Embryonic facial prominence (tissue), 1 donor: ENCODE data around the gene HES4.
"Not testable (repeated sequence)": the region's sequence is repeated elsewhere in the genome, so short reads cannot be mapped to it uniquely, and the experiment has no call there.

ENCODE experiments used
- DNase-seq: peaks from one replicate; pipeline ENCODE4 v3.0.0-alpha.2; 2016; ENCODE audit errors: extremely low spot score

HES4 gene

GRCh38 chr1:1018321-1018685, 18.4 kb upstream of the HES4 start:
- DNase-seq, result not testable (repeated sequence)

GRCh38 chr1:1017397-1018320, 17.8 kb upstream of the HES4 start:
- not testable (repeated sequence) for DNase-seq

DNA sequence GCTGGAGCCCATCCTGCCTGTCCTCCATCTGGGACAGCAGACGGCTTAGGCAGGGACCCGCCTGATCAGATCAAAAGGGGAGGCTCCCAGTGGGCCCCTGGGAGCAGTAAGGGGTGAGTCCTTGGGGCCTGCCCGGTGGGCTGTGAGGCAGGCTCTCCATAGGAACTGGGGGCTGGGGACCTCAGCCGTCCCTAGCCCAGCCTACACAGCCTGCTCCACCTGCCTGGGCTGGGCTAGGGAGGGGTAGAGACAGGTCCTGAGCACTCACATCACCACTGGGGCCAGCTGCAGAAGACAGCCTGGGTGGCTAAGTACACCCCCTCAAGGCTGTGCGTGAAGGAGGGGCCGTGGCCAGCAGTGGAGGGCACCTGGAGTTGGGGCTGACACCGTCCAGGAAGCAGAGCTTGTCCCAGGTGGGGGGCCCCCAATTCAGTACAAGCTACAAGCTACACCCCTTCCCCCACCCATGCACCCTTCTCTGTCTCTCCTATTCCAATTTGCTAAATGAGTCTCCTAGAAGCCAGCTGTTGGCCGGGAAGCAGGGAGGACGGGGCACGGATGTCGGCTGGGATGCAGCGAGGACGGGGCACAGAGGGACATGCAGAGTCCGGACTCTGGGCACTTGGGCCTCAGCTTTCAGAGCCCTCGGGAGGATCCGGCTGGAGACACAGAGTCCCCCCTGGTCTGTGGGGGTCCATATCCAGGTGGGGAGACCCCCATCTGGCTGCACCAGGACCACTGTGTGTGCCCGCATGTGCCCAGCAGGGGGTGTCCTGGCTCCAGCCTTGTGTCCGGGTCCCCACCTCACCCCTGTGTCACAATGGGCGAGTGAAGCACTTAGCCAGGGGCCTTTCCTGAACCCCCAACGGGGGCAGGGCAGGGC, 15.1 kb upstream of the HES4 start:
- DNase-seq, result no peak

GRCh38 chr1:1013922-1014648, 14.2 kb upstream of the HES4 start:
- no peak for DNase-seq

DNA sequence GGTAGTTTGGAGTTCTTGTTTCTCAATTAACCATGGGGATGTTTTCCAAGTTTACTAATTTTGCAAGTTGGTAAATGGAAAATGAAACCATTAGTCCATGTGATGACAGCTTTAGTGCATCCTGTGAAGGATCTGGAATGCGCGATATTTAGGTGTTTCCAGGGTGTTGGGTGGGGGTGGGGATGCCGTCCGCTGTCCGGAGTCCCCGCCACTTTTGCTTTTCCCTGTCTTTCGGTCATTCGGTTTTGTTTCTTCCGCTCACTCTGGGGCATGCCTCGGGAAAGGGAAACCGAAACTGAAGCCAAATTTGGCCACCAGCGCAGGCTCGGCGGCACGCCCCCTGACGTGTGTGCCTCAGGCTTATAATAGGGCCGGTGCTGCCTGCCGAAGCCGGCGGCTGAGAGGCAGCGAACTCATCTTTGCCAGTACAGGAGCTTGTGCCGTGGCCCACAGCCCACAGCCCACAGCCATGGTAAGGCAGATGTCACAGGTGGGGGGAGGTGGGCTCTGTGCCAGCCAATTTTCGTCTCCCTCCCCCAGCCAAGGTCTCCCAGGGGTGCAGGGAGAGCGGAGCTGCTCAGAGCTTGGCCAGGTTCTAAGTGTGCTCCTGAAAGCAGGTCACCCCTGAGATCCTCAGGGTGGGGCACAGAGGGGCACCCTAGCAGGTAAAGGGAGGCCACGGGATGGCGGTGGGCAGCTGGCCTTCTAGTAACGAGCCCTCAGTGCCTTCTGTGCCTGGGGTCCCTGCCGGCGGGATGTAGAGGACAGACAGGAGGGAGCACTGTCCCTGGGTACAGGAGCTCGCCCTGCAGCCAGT, 13.4 kb upstream of the HES4 start, which contains the start of gene ISG15:
Gene ISG15 (plus strand): TSS at position 393 of the 817 bp plus-strand sequence. CDS start 77 bp downstream, at position 470.
- DNase-seq, result no peak

- not testable (repeated sequence) for DNase-seq
Measured at GRCh38 chr1:1012736-1013104, 12.8 kb upstream of the HES4 start.

DNA sequence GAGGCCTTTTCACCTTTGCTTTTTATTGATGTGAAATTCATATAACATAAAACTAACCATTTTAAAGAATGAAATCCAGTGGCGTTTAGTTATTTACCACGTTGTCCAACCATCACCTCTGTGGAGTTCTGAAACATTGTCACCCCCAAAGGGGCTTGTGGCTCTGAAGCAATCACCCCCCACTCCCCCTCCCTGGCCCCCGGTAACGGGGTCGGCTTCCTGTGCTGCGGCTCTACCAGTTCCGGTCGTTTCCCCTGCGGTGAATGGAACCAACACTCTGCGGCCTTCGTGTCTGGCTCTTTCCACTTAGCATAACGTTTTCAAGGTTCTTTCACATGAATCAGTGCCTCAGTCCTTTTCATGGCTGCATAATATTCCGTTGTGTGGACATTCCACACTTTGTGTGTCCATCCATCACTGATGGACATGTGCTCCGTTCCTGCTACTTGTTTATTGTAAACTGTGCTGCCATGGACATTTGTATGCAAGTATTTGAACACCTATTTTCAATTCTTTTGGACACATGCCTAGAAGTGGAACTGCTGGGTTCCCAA, 11.6 kb upstream of the HES4 start:
- DNase-seq, result no peak

GRCh38 chr1:1010131-1010530, 10.2 kb upstream of the HES4 start:
- not testable (repeated sequence) for DNase-seq

DNA sequence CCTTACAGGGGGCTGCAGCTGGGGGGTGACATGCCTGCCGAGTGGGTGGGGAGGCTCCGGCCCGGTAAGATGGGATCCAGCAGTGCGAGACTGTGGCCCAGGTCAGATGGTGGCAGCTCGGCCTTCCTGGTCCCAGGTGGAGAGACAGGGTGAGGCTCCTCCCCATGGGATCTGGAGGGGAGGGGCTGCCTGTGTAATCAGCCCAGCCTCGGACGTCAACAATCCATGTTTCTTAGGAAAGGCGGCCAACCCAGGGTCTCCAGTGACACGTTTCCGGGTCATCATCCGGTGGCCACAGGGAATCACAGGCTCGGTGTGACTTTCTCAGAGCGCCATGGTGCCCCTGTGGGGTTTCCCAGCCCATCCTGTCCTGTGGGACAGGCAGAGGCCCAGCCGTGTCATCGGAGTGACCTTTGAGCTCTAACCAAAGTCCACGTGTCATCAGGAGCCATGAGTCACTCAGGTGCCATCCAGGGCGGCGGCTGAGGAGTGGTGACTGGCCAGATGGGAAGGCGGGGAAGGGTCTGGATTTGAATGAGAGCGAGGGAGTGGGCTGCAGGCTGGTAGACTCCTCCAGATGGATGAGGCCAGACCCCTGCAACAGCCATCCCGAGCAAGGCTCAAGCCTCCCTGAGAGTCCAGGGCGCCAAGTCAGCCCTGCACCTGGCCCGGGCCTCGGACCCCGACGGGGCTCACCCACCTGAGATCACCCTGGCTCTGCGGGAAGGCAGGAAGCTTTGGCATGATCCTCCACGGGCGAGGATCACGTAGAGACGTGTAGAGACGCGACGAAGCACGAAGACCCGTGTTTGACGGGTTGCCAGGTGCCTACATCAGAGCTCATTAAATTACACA, 6.6 kb upstream of the HES4 start:
- no peak for DNase-seq

DNA sequence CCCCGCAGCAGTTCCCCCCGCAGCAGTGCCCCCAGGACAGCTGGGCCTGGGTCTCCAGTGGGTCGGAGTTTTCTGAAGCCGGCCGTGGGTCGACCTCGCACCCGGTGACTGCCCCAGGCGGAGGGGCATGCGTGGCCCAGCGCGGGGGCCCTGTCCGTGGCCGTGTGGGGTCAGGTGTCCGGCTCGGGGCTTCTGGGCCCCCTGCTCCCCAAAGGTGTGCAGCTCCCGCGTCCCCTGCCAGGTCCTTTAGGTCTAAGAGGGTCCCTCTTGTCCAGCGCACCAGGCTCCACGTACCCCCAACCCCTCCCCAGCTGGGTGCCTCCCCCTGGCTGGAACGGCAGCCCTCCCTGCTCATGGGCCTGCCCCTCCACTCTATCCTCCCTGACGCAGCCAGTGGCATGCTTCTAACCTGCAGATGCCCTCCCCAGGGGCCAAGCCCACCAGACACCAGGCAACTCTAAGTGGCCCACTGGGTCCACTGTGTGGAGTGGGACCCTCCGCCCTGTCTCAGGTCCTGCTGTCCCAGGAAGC, 5.9 kb upstream of the HES4 start:
- DNase-seq, result no peak

DNA sequence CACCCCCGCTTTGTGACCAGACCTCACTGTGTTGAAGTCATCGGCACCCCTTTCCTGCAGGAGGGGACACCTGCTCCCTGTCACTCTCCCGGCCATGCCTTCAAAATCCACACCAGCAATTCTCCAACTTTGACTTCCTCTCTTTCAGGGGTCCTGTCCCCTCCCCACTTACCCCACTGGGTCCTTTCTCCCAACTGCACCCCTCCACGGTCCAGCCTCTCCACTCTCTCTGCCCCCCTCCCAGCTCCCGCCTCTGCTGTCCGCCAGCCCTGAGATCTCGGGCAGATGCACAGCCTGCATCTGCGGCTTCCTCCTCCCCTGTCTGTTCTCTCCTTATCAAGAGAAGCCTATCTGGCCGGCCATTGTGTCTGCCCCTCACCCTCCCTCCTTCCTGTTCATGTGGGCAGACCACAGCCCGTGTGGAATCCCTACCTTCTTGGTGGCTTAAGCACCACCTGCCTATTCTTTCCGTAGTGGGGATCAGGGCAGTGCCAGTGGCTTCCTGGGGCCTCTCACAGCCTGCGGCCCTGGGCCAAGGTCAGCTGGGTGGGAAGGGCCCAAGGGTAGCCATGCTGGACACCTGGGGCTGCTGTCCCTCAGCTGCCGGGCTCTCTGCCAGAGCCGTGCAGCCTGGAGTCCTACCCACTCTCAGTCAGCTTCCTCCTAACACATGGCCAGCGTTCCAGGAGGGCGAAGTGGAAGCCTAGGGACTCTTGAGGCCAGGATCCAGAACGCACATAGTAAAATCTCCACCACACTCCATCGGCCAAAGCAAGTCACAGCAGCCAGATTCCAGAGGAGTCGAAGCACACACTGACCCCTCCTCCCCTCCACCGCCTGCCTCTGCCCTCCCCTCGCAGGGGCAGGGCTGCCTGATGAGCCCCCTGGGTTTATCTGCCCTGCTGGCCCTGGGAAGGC, 5.1 kb upstream of the HES4 start:
- no peak for DNase-seq

GRCh38 chr1:1004420-1004779, 4.5 kb upstream of the HES4 start:
- no peak for DNase-seq

DNA sequence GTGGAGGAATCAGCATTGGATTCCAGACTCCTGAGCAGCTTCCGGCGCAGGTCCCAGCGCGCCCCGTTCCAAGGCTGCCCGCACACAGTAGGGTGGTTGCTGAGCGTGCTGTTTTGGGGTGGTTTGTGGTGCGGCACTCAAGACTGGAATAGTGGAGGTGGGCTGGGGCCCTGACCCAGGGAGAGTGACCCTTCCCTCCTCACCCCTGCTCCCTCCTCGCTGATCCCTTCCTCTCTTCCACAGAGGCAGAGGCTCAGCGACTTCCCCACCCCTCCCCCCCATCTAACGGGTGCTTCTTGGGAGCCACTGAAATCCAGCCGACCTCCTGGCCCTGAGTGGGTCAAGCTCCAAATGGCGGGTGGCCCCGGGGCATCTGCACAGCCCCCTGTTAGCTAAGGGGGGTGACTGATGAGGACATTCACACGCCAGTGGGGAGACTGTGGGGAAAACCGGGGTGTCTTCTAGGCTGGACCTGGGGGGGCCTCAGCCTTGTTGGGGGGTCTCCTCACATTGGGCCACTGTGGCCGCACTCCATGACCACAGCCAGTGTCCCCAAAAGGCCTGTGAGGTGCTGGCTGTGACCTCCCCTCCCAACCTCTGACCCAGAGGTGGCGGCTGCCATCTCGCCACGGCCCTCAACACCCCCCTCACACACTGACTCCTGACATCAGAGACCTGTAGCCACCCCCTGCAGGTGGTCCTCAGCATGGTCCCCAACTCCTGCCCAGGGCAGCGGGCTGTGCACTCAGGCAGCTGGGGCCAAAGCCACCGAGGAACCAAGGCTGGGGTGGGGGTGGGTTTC, 3.9 kb upstream of the HES4 start:
- DNase-seq, result no peak

DNA sequence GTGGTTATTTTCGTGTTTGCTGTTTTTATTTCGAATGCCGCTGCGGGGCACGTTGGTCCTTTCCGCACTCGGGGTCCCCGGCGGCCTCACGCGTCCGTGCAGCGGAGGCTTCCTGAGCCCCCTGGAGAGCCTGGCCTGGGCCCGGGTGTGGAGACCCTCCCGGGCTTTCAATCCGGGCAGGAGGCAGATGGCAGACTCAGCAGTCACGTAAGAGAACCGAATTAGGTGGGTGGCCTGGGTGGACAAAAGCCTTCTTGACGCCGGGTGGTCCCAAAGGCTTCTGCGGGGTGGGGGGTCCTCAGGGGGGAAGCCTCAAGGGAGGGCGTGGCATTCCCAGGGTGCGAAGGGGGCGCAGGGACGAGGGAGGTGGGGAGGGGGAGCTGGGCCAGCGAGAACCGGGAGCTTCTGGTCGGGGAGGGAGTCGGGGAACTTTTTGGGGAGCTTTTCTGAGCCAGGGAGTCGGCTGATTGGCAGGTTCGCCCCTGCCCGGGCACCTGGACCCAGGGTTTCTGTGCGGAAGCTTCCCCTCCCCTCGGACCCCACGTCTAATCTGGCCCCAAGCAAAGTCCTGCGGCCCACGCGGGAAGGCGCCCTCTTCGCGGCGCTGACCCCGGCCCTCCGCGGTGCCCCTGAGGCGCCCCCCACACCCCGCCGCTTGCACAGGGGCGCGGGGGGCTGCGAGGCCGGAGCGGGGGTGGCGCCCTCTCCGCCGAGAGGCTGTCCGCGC, 1.3 kb upstream of the HES4 start:
- DNase-seq, result peak; percentile 34

GRCh38 chr1:1000357-1001056, 610 bp upstream of the HES4 start:
- peak; percentile 71 for DNase-seq

GRCh38 chr1:998995-999724, 737 bp downstream of the HES4 start:
- DNase-seq, result no peak
